Measurements from ENCODE around the gene WBP11. TPM values are rescaled to one million over a fixed set of nuclear protein-coding genes. Genes with fewer than 3 reads are reported as not detected.
A peak's percentile ranks its signal among the peaks of the same experiment; 100 is the strongest.

Gene WBP11
- total RNA-seq, 1 experiment from 2014 or later = 150 TPM

DNA sequence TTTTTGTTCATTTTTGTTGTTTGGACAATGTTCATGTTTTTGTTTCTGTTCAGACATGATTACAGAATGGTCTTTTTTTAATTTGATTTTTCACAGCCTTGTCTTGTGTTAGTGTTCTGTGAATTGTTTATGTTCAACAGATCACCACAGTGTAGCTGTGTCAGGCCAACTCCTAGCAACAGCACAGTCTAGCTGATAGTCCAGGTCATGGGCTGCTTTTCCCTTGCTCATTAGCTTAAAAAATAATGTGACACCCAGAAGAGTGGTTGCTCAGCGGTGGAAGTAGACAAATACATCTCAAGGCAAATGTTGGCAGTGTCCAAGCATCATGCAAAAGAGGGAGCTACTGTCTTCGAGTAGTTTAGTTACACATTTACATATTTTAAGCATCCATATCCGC, 22.4 kb downstream of the WBP11 start:
- intact Hi-C loops (cut with micrococcal nuclease; ENCODE audit: unreplicated experiment) = no loop called here
- DNase-seq (ENCODE audit: low spot score) = no peak
- ChIA-PET CTCF (no interaction called here), POLR2A (ENCODE audit: low non-redundant PET) (no interaction called here)
- TF ChIP-seq EZH2 (IDR thresholded peaks at IDR 0.05; ENCODE audit: borderline replicate concordance, low read depth, low read length, poor library complexity, severe bottlenecking) = no peak
- TF ChIP-seq, protein P1, sequence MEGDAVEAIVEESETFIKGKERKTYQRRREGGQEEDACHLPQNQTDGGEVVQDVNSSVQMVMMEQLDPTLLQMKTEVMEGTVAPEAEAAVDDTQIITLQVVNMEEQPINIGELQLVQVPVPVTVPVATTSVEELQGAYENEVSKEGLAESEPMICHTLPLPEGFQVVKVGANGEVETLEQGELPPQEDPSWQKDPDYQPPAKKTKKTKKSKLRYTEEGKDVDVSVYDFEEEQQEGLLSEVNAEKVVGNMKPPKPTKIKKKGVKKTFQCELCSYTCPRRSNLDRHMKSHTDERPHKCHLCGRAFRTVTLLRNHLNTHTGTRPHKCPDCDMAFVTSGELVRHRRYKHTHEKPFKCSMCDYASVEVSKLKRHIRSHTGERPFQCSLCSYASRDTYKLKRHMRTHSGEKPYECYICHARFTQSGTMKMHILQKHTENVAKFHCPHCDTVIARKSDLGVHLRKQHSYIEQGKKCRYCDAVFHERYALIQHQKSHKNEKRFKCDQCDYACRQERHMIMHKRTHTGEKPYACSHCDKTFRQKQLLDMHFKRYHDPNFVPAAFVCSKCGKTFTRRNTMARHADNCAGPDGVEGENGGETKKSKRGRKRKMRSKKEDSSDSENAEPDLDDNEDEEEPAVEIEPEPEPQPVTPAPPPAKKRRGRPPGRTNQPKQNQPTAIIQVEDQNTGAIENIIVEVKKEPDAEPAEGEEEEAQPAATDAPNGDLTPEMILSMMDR (conservative IDR thresholded peaks at IDR 0.05; ENCODE audit: low read depth, low read length) = no peak
- H3K27me3 ChIP-seq (replicated peaks; ENCODE audit: insufficient read depth, low read depth, low read length, poor library complexity) = no peaks in the 10 kb centered on the region
- H3K4me1 ChIP-seq (ENCODE audit: insufficient read depth, low read length, poor library complexity, severe bottlenecking) = peaks cover 4% of the 10 kb centered on the region
- H3K9me3 ChIP-seq (ENCODE audit: low read depth, low read length, poor library complexity, severe bottlenecking) = no peaks in the 10 kb centered on the region
- no peak overlapping the region for H3K27ac ChIP-seq (ENCODE audit: low read depth, low read length, poor library complexity, severe bottlenecking)
- BruUV-seq (replicated peaks) = no TSS peak
- no peak overlapping the region for H3K4me3 ChIP-seq (ENCODE audit: low read depth, low read length, poor library complexity, severe bottlenecking)
- H3K36me3 ChIP-seq (ENCODE audit: insufficient read depth, low read length, poor library complexity, severe bottlenecking) = peaks cover 19% of the 10 kb centered on the region

DNA sequence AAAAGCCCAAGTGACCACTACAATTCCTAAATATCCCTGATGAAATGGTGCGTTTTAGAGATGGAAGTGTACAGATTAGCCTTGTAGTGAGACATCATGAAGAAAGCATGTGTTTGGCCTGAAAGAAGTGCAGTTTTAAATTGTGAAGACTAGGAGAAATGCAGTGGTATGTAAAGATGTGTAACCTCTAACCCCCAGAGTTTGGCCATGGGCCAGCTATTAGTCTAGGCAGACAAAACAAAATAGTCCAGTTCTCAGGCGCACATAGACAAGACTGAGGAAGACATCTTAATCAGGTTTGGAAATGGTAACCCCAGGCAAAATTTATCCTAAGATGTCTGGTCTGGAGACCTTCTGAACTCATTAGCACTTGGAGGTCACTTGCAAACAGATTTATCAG, 23.4 kb downstream of the WBP11 start:
- CTCF ChIA-PET = no interaction called here
- POLR2A ChIA-PET (ENCODE audit: low non-redundant PET) = no interaction called here
- BruUV-seq (replicated peaks) = no TSS peak
- H3K4me3 ChIP-seq (ENCODE audit: low read depth, low read length, poor library complexity, severe bottlenecking) = no peak overlapping the region
- H3K27ac ChIP-seq (ENCODE audit: low read depth, low read length, poor library complexity, severe bottlenecking) = no peak overlapping the region
- H3K4me1 ChIP-seq (ENCODE audit: insufficient read depth, low read length, poor library complexity, severe bottlenecking) = peaks cover 4% of the 10 kb centered on the region
- intact Hi-C loops (cut with micrococcal nuclease; ENCODE audit: unreplicated experiment) = no loop called here
- no peaks in the 10 kb centered on the region for H3K9me3 ChIP-seq (ENCODE audit: low read depth, low read length, poor library complexity, severe bottlenecking)
- DNase-seq (ENCODE audit: low spot score) = no peak
- no peaks in the 10 kb centered on the region for H3K27me3 ChIP-seq (replicated peaks; ENCODE audit: insufficient read depth, low read depth, low read length, poor library complexity)
- no peak for TF ChIP-seq EZH2 (IDR thresholded peaks at IDR 0.05; ENCODE audit: borderline replicate concordance, low read depth, low read length, poor library complexity, severe bottlenecking)
- TF ChIP-seq, protein P1 (conservative IDR thresholded peaks at IDR 0.05; ENCODE audit: low read depth, low read length) = no peak
- H3K36me3 ChIP-seq (ENCODE audit: insufficient read depth, low read length, poor library complexity, severe bottlenecking) = peaks cover 9% of the 10 kb centered on the region

DNA sequence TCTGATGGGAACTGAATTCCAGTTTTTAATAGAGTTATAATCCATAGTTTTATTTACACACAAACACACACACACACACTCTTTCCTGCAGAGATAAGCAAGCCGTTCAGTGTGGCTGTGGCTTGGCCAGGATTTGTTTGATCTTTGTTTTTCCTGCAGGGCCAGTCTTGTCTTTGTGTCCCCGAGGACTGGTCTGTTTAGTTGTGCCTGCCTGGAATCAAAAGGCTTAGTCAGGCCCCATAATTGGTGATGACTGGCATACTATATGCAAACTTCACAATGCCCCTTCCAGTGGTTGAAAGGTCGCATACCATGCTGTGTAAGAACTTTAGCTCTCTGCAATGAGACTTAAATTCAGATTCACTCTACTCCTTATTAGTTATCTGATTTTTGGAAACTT, 26.0 kb downstream of the WBP11 start:
- H3K36me3 ChIP-seq (ENCODE audit: insufficient read depth, low read length, poor library complexity, severe bottlenecking) = no peaks in the 10 kb centered on the region
- CTCF ChIA-PET = no interaction called here
- POLR2A ChIA-PET (ENCODE audit: low non-redundant PET) = no interaction called here
- H3K4me1 ChIP-seq (ENCODE audit: insufficient read depth, low read length, poor library complexity, severe bottlenecking) = peaks cover 4% of the 10 kb centered on the region
- no peaks in the 10 kb centered on the region for H3K9me3 ChIP-seq (ENCODE audit: low read depth, low read length, poor library complexity, severe bottlenecking)
- DNase-seq (ENCODE audit: low spot score) = peak; percentile 17
- no peak for TF ChIP-seq EZH2 (IDR thresholded peaks at IDR 0.05; ENCODE audit: borderline replicate concordance, low read depth, low read length, poor library complexity, severe bottlenecking)
- TF ChIP-seq, protein P1 (conservative IDR thresholded peaks at IDR 0.05; ENCODE audit: low read depth, low read length) = no peak
- H3K4me3 ChIP-seq (ENCODE audit: low read depth, low read length, poor library complexity, severe bottlenecking) = no peak overlapping the region
- BruUV-seq (replicated peaks) = no TSS peak
- intact Hi-C loops (cut with micrococcal nuclease; ENCODE audit: unreplicated experiment) = no loop called here
- H3K27me3 ChIP-seq (replicated peaks; ENCODE audit: insufficient read depth, low read depth, low read length, poor library complexity) = no peaks in the 10 kb centered on the region
- H3K27ac ChIP-seq (ENCODE audit: low read depth, low read length, poor library complexity, severe bottlenecking) = no peak overlapping the region
